ENCODE measurements around the gene KIF22.

KIF22 gene

DNA sequence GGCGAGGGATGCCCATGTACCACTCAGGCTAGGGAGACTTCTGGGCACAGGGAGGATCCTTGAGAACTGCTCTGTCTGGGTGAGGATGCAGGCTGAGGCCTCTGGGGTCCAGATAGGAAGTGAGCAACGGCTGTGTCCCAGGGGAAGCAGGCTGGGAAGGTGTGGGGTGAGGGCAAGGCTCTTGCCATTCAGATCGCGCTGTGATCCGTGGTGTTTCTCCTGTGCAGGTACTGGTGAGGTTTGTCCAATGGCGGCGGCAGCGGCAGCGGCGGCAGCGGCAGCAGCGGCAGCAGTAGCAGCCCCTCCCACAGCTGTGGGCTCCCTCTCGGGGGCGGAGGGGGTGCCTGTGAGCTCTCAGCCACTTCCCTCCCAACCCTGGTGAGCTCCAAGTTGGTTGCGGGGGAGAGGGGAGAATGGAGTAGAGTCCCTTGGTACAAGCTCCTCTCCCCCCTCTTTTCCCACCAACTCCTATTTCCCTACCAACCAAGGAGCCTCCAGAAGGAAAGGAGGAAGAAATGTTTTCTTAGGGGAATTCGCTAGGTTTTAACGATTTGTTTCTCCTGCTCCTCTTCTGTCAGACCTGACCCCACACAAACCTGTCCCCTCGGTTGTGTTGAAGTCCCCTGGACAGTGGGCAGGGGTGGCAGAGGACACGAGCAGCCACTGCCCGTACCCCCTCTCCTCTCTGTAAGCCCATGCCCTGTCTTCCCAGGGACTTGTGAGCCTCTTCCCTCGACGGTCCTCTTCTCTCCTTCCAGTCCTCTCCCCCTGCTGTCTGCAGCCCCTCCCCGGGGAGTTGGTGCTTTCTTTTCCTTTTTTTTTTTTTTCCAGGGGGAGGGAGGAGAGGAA lies 19.5 kb downstream of the KIF22 start:
- peak in 21 of 42 donors; percentile 26 to 73 (median 53) for DNase-seq
- intact Hi-C loops (cut with DNase I) = loop anchor here (10.0 kb wide), 2 partner anchors 115 to 185 kb away; partner anchors contain the start of genes HIRIP3, INO80E and KCTD13

DNA sequence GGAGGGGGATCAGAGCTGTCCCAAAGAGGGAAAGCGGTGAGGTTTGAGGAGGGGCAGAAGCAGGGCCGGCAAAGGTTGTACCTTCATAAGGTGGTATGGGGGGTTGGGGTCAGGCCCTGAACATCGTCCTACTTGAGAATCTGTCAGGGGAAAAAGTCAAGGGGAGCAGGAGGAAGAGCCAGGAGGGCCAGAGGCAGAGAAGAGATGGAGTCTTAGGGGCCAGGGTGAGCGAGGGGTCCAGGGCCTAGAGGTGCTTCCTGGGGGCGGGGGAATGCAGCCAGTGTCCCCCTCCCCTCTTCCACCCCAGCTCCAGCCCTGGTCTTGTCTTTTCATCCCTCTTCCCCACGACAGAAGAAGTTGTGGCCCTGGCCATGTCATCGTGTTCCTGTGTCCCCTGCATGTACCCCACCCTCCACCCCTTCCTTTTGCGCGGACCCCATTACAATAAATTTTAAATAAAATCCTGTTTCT lies 20.2 kb downstream of the KIF22 start:
- no peak for DNase-seq
- intact Hi-C loops (cut with DNase I) = loop anchor here (10.0 kb wide), 2 partner anchors 114 to 184 kb away; partner anchors contain the start of genes HIRIP3, INO80E and KCTD13

DNA sequence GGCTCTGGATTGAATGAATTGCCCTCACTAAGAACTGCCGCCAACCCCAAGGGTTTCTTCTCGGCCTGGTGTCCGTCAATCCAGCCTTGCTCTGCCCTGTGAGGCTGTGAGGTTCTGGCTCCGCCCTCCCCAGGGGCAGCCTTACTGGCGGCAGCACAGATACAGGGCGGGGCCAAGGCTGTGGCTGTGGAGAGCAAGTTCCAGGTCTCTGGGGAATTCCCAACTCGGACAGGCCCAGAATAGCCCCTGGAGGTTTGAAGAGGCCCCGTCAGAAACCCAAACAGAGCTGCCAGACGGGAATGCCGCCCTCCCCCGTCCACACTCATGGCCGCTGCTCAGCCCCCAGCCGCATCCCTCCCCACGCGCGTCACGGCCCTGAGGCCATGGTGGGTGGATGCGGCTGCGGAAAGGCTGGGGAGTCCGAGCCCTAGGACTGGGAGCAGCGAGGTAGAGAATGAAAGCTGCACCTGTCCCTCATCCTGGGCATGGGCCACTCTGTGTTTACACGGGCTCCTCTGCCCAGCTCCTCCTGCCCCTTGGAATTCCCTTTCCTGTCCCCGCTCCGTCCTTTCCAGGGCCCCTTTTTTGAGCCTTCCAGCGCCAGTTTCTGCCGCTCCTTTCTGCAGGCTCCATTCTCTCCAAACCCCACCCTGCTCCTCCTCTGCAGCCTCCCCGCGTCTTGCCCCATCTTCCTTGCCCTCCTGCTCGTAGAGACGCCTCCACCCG lies 20.8 kb downstream of the KIF22 start:
- intact Hi-C loops (cut with DNase I) = loop anchor here (10.0 kb wide), 2 partner anchors 113 to 183 kb away; partner anchors contain the start of genes HIRIP3, INO80E and KCTD13
- DNase-seq = peak; percentile 85 to 98 (median 94)

DNA sequence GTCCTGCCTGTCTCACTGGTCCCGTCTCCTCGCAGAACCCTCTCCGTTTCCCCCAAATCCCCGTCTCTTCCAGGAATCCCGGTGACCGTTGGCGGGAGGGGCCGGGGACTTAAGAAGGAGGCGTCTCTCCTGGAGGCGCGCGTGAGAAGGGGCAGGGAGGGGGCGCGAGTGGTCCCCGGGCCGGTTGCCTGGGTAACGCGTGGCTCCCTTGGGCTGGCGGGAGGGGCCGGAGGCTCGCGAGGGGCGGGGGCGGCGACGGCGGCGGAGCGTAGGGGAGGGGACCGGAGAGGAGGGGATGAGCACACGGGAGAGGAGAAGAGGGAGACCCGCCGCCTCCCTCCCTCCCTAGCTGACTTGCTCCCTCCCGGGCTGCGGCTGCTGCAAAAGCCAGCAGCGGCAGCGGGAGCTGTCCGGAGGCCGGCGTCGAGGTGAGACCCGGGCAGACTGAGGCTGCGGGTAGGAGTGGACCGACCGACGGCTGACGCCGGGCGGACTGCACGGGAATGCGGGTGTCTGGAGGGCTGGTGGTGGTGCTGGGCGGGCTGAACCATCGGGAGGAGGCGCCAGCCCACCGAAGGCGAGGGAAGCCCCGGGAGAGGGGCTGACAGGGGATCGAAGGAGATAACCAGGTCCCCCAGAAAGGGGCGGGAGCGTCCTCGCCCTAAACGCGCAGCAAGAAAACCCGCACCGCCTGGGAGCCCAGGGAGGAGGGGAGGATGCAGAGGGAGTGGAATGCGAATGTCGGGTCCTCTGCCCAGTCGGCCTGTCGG lies 21.5 kb downstream of the KIF22 start, which contains the start of gene PRRT2:
Gene PRRT2 (plus strand): TSS at position 298 of the 770 bp plus-strand sequence. CDS start 862 bp downstream, outside the sequence.
- intact Hi-C loops (cut with DNase I) = loop anchor here (10.0 kb wide), 2 partner anchors 113 to 183 kb away; partner anchors contain the start of genes HIRIP3, INO80E and KCTD13
- DNase-seq = peak in 41 of 42 donors; percentile 46 to 92 (median 79)

DNA sequence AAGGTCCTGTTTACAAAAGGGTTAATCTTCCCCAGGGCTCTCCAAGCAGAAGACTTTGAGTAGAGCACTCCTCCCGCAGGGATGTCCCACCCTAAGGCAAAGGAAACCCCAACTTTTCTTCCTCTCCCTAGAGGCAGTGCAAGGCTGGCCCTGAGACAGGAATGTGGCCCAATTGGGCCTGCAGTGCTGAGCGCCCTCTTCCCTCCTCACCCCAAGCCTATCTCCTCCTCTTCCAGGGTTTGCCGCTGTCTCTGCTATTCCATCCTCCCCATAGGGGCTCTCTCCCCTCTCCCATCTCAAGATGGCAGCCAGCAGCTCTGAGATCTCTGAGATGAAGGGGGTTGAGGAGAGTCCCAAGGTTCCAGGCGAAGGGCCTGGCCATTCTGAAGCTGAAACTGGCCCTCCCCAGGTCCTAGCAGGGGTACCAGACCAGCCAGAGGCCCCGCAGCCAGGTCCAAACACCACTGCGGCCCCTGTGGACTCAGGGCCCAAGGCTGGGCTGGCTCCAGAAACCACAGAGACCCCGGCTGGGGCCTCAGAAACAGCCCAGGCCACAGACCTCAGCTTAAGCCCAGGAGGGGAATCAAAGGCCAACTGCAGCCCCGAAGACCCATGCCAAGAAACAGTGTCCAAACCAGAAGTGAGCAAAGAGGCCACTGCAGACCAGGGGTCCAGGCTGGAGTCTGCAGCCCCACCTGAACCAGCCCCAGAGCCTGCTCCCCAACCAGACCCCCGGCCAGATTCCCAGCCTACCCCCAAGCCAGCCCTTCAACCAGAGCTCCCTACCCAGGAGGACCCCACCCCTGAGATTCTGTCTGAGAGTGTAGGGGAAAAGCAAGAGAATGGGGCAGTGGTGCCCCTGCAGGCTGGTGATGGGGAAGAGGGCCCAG lies 22.4 kb downstream of the KIF22 start:
- DNase-seq = peak in 6 of 42 donors; percentile 22 to 51 (median 28)
- intact Hi-C loops (cut with DNase I) = loop anchor here (10.0 kb wide), 2 partner anchors 112 to 182 kb away; partner anchors contain the start of genes HIRIP3, INO80E and KCTD13

DNA sequence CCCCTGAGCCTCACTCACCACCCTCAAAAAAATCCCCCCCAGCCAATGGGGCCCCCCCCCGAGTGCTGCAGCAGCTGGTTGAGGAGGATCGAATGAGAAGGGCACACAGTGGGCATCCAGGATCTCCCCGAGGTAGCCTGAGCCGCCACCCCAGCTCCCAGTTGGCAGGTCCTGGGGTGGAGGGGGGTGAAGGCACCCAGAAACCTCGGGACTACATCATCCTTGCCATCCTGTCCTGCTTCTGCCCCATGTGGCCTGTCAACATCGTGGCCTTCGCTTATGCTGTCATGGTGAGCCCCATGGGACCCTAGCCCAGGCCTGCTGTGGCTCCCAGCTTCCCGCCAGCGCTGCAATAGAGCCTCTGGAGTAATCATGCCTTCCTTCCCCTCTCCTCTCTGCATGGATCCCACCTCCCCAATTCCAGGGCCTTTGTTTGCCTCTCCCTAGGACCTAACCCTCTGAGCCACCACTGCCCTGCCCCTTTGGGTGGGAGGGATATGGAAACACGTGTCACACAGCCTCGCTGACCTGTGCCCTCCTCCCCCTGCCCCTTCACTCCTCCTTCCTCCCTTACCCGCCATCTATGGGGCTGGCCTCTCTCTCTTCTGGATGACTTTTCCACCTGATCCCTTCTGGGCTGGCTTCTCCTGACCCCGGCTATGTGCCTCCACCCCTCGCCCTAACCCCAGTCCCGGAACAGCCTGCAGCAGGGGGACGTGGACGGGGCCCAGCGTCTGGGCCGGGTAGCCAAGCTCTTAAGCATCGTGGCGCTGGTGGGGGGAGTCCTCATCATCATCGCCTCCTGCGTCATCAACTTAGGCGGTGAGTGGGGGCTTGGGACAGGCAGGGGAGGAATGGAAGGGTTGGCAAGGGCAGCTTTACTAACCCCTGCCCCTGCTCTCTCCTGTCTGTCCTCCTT lies 23.4 kb downstream of the KIF22 start:
- intact Hi-C loops (cut with DNase I) = loop anchor here (10.0 kb wide), 2 partner anchors 111 to 181 kb away; partner anchors contain the start of genes HIRIP3, INO80E and KCTD13
- DNase-seq = no peak

DNA sequence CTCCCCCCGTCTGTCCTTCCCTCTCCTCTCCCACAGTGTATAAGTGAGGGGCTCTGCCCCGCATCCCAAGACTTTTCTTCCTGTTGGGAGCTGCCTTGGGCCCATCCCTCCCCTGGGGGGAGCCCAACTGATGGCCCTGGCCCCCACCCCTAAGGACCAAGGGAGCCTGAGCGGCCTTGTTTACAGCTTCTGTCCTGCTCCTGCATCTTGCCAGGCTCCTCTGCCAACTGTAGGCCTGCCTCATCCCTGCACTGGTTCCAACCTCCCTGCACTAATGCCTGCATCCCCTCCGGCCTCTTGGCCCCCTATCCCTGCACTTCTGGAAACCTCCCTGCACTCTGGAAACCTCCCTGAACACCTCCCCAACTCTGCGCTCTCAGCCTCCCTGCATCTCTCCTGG lies 24.0 kb downstream of the KIF22 start:
- DNase-seq = peak in 1 of 42 donors; percentile 21

DNA sequence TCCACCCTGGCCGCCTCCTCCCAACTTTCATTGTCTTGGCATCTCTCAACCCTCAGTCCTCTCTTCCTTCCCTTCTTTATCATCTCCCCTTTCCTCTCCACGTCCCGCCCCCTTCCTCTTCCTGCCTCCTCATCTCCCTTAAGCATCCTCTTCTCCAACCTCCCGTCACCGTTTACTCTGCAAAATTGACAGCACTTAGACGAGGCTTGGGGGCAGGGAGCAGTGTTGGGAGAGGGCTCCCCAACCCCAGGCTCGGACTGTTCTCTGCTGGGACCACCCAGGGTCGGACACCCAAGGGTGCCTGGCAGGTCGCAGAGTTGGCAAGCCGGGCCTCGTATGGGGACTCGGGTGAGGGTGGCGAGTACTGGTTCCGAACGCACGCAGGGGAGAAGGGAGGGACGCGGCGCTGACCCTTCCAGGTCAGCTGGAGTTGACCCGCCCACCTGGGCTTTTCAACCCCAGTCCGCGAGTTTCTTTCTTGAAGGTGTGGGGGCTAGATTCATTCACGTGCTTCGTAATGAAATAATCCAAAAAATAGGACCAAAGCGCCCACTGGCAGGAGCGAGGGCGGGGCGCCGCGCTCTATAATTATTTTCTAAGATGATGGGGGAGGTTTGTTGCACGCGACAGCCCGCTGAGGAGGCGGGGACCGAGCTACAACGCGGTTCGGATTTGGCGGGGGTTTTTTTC lies 24.6 kb downstream of the KIF22 start:
- intact Hi-C loops (cut with DNase I) = loop anchor here (10.0 kb wide), 2 partner anchors 110 to 180 kb away; partner anchors contain the start of genes HIRIP3, INO80E and KCTD13
- DNase-seq = peak in 24 of 42 donors; percentile 25 to 69 (median 58)

More for the DNA sequence above, 24.0 kb downstream of the KIF22 start:
- intact Hi-C loops (cut with DNase I) = loop anchor here (10.0 kb wide), 2 partner anchors 110 to 180 kb away; partner anchors contain the start of genes HIRIP3, INO80E and KCTD13

DNA sequence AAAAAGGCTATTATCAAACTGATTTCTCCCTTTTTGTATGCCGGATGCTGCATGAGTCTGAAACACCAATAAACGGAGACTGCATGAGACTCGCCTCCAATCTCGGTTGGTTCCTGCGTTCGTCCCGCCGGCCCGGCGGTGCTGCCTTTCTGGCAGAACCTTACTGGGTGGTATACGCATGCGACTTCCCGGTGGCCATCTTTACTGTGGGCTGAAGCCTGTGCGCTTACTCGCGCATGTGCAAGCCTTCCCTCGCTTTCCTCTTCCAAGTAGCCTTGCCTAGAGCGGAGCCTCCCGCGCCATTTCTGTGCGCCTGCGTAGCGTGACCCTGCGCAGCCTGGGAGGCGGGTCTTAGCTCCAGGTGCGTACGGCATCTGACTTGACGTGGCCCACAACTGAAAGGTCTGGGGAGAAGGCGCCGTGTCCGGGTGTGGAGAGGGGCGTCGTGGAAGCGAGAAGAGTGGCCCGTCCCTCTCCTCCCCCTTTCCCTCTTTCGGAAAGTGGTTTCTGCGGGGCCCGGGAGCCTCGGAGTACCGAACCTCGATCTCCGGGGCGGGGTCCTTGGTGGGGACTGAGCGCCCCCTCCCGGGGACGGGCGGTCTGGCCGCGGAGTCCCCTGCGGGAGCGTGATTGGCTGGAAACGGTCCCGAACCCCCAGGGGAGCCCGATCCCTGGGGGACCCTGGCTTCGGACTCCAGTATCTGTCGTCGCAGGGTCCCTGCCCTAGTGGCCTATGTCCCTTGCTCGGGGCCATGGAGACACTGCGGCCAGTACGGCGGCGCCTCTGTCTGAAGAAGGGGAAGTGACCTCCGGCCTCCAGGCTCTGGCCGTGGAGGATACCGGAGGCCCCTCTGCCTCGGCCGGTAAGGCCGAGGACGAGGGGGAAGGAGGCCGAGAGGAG lies 25.5 kb downstream of the KIF22 start, which contains the start of gene PAGR1:
Gene PAGR1 (plus strand): TSS at position 360 of the 901 bp plus-strand sequence. CDS start 374 bp downstream, at position 734.
- intact Hi-C loops (cut with DNase I) = loop anchor here (10.0 kb wide), 2 partner anchors 109 to 179 kb away; partner anchors contain the start of genes HIRIP3, INO80E and KCTD13
- DNase-seq = peak; percentile 92 to 99 (median 98)

DNA sequence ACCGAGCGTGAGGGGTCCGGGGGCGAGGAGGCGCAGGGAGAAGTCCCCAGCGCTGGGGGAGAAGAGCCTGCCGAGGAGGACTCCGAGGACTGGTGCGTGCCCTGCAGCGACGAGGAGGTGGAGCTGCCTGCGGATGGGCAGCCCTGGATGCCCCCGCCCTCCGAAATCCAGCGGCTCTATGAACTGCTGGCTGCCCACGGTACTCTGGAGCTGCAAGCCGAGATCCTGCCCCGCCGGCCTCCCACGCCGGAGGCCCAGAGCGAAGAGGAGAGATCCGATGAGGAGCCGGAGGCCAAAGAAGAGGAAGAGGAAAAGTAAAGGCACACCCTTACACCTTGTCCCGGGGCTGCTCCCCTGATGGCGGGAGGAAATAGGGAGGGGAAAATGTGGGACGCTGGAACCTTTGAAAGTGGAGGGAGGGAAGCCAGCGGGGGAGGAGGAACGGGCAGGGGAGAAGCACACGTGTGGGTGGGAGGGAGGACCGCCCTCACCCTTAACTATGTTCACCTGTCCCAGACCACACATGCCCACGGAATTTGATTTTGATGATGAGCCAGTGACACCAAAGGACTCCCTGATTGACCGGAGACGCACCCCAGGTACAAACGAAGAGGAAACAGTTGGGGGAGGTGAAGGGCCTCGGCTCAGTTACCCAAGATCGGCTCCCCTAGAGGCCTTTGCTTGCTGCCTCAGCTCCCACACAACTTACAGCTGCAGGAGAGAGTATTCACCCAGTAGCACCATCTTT lies 26.3 kb downstream of the KIF22 start:
- DNase-seq = peak in 36 of 42 donors; percentile 32 to 74 (median 54)
- intact Hi-C loops (cut with DNase I) = loop anchor here (10.0 kb wide), 2 partner anchors 108 to 178 kb away; partner anchors contain the start of genes HIRIP3, INO80E and KCTD13

DNA sequence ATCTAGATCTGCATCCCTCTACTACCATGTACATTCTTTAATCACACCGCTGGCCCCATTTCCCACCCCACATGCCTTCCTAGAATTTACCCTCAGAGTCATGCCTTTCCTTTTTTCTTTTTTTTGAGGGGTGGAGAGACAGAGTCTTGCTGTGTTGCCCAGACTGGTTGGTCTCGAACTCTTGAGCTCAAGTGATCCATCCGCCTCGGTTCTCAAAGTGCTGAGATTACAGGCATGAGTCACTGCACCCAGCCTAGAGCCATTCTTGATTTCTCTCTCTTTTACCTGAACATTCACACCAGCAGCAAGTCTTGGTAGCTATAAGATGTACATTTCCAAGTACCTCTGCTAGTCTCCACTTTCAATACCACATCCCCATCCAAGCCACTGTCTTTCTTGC lies 27.5 kb downstream of the KIF22 start:
- intact Hi-C loops (cut with DNase I) = loop anchor here (10.0 kb wide), 2 partner anchors 107 to 177 kb away; partner anchors contain the start of genes HIRIP3, INO80E and KCTD13
- no peak for DNase-seq

DNA sequence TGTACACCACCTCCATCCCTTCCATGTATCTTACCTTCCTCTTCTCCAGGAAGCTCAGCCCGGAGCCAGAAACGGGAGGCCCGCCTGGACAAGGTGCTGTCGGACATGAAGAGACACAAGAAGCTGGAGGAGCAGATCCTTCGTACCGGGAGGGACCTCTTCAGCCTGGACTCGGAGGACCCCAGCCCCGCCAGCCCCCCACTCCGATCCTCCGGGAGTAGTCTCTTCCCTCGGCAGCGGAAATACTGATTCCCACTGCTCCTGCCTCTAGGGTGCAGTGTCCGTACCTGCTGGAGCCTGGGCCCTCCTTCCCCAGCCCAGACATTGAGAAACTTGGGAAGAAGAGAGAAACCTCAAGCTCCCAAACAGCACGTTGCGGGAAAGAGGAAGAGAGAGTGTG lies 29.0 kb downstream of the KIF22 start:
- intact Hi-C loops (cut with DNase I) = loop anchor here (10.0 kb wide), 2 partner anchors 105 to 175 kb away; partner anchors contain the start of genes HIRIP3, INO80E and KCTD13
- no peak for DNase-seq

DNA sequence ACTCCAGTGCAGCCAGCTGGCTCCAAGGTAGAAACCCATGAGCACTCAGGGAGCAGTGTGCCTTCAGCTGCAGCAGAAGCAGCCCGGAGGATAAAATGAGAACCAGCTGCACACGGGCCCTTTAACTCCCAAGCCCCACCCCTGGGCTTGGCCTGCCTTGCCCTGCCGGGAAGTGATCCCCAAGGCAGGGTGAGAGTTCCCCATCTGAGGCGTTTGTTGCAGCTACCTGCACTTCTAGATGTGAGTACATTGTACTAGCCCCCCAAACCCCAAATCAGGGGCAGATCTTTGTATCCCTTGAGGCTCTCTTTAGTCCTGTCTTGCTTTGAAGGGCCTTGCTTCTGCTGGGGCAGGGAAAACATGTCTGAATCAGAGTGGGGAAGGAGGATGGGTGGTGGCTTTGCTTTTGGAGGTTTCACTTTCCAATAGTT lies 29.7 kb downstream of the KIF22 start, which contains the start of gene MVP:
Gene MVP (plus strand): TSS at position 192 of the 431 bp plus-strand sequence. CDS start 10,088 bp downstream, outside the sequence.
- intact Hi-C loops (cut with DNase I) = loop anchor here (5.0 kb wide), 1 partner anchor 42 kb away; the partner anchor contains the start of gene CDIPT
- DNase-seq = peak in 38 of 42 donors; percentile 37 to 86 (median 67)
